NAMALWA (cell line): Measurements from ENCODE around the gene ACER2.
A peak's percentile ranks its signal among the peaks of the same experiment; 100 is the strongest.
"Not testable (repeated sequence)": the region's sequence is repeated elsewhere in the genome, so short reads cannot be mapped to it uniquely, and the experiment has no call there.

Source experiments
- DNase-seq: peaks from one replicate; pipeline ENCODE4 v3.0.0-alpha.2; 2015; ENCODE audit warnings: low spot score

Gene ACER2

DNA sequence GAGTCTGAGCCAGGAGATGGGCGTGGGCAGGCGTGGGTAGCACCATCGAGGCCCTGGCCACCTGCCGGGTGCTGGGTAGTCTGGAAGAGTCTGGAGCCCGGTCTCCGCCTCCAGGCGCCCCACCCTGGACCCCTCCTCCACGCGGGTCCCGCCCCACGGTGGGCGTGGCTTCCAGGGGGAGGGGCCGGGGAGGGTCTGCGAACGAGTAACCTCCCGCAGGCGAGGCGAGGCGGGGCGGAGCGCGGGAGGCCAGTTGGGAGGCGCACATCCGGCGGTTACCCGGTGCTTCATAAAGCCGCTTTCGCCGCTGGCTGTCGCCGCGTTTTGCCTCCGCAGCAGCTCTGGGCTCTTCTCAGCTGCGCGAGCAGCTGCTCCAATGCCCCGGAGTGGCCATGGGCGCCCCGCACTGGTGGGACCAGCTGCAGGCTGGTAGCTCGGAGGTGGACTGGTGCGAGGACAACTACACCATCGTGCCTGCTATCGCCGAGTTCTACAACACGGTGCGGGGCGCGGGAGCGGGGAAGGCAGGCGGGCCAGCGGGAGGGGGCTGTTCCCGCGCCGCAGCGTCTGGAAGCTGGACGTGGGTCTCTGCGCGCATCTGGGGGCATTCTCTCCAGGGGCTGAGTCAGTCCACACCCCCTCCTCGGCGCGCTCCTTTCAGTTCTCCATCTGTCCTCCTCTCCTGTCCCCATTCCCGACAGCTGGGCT is at the start of gene ACER2:
TSS of gene ACER2 (plus strand) at position 317 of the 708 bp plus-strand sequence. CDS start at position 393, 76 bp downstream.
- peak; percentile 95 for DNase-seq

DNA sequence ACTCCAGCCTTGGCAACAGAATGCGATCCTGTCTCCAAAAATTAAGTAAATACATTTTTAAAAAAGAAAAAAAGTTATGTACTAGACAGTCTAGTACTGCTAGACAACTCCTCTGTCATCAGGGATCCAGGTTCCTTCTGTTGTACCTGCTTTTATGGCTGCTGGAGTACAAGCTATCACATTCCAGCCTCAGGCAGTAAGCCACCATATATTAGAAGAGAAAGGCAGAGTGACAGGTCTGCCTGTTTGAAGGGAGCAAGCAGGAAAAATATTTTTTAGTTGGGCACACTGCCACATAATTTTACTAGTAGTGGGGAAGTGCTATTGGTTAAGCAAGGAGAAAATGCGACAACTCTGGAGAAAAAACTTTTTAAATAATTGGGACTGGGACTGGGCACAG is 39.7 kb upstream of the ACER2 start:
- no peak for DNase-seq

DNA sequence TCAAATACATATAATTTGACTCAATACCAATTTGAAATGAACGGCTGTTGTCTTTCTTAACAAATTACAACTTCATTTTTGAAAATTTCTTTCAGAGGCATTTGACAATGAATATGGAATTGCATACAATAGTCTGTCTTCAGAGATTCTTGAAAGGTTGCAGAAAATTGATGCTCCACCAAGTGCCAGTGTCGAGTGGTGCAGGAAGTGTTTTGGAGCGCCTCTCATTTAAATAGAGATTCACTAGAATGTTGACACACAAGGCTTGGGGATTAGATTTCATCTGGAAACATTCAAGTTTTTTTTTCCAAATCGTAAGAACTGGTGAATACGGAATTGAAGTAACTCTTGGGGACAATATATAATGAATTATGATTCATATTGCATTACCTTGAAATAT is 36.9 kb upstream of the ACER2 start:
- peak; percentile 50 for DNase-seq

DNA sequence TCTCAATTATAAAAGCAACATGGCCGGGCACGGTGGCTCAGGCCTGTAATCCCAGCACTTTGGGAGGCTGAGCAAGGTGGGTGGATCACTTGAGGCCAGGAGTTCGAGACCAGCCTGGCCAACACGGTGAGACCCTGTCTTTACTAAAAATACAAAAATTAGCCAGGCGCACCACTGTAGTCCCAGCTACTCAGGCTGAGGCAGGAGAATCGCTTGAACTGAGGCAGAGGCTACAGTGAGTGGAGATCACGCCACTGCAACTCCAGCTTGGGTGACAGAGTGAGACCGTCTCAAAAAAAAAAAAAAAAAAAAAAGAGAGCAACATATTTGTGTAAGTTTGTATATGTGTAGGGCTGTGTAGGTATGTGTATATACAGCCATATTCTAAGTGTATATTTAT is 36.2 kb upstream of the ACER2 start:
- DNase-seq, result no peak

DNA sequence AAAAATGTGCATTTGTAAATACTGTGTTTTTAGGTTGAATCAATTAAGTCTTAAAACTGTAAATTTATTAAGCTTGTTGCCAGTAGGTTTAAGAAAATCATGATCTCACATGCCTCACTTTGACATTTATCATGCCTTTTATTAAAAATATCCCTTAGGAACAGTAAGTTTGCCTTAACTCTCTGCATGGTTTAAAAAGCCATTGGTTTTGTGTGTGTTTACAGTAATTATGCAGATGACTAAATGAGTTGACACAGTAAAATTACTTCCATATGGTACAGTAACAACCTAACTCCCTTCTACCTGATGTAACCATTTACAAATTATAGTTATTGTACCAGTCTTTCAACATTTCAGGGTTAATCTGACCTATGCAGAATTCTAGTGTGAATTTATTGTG is 35.3 kb upstream of the ACER2 start:
- DNase-seq, result peak; percentile 28

DNA sequence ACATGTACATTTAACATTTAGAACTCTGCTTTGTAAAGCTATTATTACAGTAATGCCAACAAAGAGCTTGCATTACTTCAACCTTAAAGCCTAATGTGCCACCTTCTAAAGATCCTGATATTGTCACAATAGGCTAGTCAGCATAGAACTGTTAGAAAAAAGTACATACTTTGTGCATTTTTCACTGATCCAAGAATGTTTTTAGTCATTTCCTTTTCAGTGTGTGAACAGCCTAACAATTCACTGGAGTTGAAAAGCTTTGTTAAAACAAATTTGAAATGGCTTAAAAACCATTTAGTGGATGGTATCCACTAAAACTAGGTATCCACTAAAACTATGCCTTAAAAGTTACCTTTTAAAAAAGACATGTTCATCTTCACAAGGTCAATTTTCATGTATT is 33.3 kb upstream of the ACER2 start:
- DNase-seq, result peak; percentile 31

DNA sequence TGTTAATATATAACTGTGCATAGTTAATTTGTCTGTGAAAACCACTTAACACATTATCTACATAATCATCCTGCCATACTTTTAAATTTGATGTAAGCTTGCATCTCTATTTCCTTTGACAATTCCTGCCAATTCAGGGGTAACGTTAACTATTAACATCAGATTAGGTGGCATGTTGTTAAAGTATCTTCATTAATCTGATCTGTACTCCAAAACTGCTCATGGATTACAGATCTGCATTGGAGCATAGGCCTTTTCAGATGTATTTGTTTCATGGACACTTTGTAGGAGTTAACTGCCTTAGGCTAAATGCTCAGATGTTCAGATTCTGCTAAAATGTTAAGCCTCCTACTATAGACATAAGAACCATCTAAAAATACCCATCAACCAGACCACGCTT is 31.9 kb upstream of the ACER2 start:
- peak; percentile 17 for DNase-seq

DNA sequence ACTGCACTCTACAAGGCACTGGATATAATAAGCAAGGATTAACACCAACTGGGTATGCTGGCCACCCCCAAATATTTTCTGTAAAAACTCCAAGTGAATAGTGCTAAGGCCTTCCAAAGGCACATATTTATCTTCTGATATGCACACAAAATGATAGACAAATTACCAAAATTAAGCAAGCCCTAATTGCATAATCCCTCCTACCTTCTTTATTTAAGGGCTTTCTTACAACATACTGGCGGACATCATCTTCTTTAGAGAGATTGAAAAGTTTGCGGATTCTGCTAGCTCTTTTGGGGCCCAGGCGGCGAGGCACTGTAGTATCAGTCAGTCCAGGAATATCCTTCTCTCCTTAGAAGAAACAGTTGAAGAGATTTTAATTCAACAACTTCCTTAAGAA is 30.6 kb upstream of the ACER2 start:
- DNase-seq, result no peak

DNA sequence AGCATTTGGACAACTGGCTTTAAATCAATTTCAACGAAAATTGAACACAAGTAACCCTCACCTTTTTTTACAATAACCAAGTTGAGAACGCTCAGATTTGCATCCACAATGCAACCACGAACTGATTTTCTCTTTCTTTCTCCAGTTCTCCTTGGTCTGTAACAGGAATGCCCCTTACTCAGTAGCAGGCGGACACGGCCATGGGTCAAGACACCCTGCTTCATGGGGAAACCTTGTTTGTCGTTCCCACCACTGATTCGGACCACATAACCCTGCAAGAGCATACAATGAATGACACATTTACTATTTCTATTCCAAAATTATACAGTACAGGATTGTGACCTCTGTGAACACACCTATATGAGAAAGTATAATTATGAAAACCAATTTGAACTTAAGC is 30.2 kb upstream of the ACER2 start:
- peak; percentile 9 for DNase-seq

DNA sequence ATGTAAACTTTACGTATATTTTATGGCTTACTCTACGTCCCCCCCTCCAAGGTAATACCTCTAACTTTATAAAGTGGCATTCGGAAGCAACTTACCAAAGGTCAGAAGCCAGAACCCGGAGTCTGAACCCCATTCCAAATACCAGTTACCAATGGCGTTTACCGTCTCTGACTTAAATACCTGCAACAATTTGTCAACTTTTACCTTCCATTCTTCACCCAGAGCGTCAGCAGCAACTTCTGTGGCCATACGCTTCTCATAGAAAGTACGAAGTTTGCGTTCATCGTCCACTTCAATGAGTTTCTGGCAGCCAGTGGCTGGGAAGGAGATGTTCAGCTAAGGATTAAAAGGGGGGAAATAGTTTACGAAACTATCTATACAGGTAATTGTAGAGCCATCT is 29.5 kb upstream of the ACER2 start:
- DNase-seq, result no peak

DNA sequence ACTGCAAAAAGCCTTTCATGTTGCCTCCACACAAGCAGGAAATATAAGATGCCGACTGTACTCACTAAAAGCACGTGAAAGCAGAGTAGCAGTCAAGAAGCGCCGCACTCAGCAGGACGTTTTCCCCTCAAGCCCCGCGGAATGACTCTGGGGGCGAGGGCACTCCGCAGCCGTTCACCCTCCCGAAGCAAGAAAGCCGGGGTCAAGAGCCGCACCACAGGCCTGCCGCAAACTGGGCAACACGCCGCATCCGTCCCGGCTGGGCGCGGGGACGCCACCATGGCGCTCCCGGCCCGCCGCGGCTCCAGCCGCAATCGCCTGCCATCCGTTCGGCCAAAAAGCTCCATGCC is 29.1 kb upstream of the ACER2 start:
- DNase-seq, result no peak

DNA sequence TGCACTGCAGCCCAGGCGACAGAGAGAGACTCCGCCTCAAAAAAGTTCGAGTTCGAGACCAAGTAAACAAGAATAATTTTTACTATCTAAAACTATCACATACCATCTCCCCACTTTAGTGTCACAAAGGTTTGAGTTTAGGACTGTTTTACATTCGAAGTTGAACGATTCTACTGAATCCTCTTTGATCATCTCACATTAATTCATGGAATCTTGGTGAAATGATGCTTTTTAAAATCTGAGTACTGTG is 28.1 kb upstream of the ACER2 start:
- peak; percentile 17 for DNase-seq

DNA sequence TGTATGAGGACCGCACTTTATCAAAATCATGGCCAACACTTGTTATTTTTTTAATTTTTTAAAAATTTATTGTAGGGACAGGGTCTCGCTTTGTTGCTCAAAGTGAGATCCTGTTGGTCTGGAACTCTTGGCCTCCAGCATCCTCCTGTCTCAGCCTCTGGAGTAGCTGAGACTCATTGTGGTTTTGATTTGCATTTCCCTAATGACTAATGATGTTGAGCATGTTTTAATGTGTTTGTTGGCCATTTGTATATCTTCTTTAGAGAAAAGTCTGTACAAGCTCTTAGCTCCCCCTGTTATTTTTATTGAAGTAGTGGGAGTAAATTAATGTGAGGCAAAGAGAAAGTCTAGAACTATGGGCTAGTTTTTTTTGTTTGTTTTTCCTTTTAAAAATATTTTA is 27.2 kb upstream of the ACER2 start:
- no peak for DNase-seq

DNA sequence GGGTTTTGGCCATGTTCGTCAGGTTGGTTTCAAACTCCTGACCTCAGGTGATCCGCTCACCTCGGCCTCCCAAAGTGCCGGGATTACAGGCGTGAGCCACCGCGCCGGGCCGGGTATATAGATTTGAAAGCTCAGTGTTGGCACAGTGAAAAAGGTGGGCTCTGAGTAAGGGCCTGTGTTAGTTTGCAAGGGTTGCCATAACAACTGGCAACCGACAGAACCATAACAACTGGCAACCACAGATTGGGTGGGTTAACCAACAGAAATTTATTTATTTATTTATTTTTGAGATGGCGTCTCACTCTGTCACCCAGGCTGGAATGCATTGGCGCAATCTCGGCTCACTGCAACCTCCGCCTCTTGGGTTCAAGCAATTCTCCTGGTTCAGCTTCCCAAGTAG is 23.6 kb upstream of the ACER2 start:
- DNase-seq, result not testable (repeated sequence)

DNA sequence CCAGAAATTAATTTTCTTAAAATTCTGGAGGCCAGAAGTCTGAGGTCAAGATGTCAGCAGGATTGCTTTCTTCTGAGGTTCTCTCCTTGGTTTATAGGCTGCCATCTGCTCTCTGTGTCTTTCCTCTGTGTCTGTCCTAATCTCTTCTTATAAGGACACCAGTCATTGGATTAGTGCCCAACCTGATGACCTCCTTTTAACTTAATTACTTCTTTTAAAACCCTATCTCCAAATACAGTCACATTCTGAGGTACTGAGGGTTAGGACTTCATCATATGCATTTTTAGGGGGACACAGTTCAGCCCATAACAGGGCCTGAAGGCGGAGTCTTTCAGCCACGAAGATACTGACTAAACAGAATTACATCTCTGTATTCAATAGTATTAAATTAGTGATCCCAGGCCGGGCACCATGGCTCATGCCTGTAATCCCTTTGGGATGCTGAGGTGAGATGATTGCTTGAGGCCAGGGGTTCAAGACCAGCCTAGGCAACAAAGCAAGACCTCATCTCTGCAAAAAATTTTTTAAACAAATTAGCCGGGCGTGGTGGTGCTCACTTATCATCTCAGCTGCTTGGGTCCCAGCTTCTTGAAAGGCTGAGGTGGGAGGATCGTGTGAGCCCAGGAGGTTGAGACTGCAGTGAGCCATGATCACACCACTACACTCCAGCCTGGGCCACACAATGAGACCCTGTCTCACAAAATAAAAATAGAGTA is 22.9 kb upstream of the ACER2 start:
- DNase-seq, result no peak

DNA sequence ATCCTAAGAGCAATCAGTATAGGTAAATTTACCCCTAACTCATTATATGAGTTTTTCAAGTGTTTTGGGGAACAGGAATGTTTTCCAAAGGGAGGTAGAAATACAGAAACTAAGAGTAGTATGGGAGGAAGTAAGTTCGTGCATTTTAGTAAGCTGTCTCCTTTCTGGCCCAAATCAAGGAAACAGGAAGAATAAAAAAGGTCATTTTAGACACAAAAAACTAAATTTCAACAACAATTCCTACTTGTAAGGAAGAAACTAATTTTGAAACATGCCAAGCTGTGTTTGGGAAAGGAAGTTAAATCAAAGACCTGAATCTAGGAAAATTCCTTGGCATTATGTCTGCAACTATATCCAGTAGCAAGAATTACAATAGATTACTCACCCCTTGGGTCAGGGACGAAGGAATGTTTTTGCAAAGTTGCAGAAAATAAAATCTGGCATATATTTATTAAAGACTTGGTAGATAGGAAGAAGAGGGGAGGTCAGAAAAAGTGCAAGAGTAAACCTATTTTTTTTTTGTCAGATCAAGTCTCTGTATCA is 22.2 kb upstream of the ACER2 start:
- no peak for DNase-seq

DNA sequence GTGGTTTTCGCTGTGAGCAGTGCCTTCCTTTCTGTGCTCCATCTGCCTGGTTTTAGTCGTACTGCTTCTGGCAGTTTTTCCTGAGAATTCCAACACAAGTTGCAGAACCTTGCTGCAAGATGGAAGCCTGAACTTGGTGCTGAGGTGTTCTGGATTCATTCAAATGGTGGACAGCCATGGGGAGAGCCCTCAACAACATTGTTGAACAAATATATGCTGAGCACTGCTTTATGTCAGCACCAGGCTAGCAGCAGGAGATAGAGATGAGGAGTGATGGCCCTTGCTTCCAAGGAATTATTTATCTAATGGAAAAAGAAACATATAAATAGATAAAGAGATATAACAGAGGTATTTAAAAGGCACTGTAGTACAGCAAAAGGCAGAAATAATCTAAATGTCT is 21.5 kb upstream of the ACER2 start:
- no peak for DNase-seq

DNA sequence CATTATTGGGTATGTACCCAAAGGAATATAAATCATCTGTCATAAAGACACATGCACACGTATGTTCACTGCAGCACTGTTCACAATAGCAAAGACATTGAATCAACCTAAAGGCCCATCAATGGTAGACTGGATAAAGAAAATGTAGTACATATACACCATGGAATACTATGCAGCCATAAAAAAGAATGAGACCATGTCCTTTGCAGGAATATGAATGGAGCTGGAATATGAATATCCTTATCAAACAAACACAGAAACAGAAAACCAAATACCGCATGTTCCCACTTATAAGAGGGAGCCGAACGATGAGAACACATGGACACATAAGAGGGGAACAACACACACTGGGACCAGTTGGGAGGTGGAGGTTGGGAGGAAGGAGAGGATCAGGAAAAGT is 19.3 kb upstream of the ACER2 start:
- not testable (repeated sequence) for DNase-seq

DNA sequence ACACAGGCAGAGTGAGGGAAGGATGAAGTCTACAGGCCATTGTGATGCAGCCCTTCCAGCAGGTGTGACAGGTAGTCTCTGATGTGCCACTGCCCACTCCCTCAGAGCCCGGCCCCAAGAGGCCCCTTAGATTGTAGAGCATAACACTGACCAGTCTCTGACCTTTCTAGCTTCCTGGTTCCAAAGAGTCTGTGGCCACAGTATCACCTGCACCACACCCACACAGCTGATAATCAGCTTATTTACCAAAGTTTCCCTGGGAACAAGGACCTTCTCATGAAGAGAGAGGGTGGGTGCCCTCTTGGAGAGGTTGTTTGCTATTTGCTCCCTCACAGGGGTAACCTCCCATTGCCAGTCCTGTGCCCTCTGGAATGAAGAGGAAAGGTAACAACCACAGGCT is 11.0 kb upstream of the ACER2 start:
- DNase-seq, result no peak

DNA sequence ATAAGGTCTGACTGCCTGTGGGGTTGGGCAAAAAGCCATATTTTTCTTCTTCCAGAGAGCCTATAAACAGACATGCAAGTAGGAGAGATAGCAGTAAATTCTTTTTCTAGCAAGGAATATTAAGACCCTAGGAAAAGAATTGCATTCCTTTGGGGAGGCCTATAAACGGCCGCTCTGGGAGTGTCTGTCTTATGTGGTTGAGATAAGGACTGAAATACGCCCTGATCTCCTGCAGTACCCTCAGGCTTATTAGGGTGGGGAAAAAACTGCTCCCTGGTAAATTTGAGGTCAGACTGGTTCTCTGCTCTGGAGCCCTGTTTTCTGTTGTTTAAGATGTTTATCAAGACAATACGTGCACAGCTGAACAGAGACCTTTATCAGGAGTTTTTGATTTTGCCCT is 5.6 kb upstream of the ACER2 start:
- DNase-seq, result not testable (repeated sequence)

DNA sequence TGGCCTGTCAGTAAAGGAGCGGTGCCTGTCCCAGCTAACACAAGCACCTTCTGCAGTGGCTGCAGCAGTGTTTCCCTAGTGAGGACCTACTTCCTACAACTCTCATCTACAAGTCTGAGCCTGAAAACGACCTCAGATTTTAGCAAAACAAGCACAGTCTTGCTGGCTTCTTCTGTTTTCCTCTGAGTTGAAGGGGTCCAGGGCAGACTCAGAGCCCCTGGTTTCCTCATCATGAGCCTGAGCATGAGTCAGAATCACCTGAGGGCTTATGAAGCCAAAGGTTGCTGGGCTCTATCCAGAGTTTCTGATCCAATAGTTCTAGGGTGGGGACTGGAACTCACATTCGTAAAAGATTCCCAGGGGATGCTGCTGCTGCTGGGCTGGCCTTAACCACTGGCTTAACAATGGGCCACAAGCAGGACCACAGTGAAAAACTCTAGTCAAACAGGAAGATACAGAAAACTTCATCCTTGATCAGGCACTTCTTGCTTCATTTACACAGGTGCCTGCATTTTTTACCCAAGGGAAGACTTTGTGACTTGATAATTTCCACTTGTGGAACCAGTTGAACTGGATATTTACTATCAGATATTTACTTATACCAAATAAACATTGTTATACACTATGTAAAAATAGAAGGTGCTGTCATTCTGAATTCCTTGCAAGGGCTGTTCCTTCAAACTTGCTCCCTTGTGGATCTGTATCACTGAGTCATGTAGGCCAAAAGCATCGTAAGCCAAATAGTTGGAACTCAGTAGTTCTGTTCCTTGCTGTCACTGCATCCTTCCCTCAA is 4.3 kb upstream of the ACER2 start:
- DNase-seq, result no peak

DNA sequence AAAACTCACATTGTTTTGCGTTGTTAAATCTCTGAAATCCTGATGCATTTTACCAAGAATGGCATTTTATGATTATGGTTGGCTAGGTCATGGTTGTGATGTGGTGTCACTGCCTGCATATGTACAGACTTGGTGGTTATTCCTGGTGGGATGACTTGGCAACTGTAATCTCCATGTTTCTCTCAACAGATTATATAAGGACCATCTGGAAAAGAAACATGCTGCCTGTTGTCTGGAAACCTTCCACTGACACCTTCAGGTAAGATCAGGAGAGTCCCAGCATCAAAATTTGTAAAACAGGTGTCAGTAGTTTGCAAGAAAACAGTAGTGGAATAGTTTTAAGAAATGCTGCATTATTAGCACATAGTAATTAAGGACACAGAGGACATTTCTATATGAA is 3.0 kb upstream of the ACER2 start:
- DNase-seq, result no peak

DNA sequence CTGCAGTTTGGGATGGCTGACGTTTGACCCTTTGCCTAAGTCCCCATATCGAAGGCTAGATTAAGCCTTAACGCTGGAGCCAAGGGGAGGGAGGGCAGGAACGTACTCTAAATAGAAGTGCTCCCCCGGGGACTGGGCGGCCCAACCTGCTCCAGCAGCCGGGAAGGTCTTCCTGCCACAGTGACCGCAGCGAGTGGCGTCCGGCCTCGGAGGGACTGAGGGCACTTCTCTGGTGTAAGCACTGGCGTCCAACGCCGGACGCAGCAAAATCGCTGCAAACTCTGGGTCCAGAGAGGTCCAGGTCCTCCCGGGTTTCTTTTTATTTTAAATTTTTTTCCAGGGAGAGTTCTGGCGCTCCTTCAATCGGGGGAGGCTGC is 505 bp upstream of the ACER2 start:
- DNase-seq, result peak; percentile 12
